GM18498 (cell line): Measurements from ENCODE around the gene MTRF1L.

Experiments
- ATAC-seq: cut with Tn5 transposase; IDR thresholded peaks from one replicate; pipeline ENCODE4 v1.9.1; 2021; ENCODE audit warnings: mild to moderate bottlenecking, moderate library complexity; ENCODE audit not compliant: unreplicated experiment

MTRF1L gene

DNA sequence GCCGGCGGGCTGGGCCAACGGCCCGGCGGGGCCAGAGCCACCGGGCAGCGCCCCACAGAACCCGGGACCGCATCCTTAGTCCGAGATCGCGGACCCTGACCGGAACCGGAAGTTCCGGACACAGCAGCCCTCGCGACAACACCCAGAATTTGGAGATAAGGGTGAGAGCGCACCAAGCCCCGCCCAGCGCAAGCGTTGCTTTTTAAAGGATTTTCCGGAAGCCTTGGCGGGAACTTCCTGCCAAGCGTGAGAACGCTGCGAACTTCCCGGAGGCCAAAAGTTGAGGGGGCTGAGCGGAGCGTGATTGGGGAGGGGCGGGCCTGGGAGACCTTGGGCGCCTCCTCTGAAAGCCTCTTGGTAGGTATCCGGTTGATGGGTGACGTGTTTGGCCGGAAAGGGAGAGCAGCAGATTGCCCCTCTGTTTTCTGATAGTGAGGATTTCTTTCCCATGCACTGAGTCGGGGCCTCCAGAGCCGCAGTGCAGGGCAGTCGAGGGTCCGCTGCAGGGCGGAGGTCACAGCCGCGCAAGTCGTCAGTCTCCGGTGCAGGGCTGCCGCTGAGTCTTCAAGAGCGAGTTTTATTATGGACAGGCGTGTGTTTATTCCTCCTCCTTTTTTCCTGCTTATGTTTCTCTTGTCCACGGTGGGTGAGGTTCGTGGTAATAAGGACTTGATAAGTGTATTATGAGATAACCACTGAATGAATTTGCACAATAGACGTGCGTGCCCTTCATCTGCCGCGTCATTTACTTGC, at the start of gene MTRF1L:
Gene MTRF1L (minus strand): TSS at position 97 of the 753 bp plus-strand sequence. CDS start 24 bp downstream, at position 73.
- peak; percentile 95 for ATAC-seq

GRCh38 chr6:153051801-153052200, 49.3 kb upstream of the MTRF1L start:
- ATAC-seq: no peak

DNA sequence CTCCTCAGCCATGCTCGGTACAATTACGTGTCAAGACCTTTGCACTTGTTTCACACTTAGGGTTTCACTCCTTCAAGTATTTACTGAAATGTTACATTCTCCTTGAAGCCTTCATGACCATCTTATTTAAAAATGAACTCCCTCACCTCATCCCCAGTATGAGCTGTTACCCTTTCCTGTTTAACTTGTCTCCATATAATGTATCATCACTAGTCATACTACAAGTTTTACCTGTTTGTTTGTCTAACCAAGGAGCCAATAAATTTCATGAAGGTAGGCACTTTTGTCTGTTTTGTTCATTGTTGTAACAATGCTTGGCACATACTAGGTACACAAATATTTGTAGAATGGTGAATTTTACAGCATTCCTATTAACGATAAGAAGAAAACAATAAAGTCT, 46.1 kb upstream of the MTRF1L start:
- ATAC-seq: no peak

GRCh38 chr6:153047386-153047785, 44.9 kb upstream of the MTRF1L start:
- no peak for ATAC-seq

DNA sequence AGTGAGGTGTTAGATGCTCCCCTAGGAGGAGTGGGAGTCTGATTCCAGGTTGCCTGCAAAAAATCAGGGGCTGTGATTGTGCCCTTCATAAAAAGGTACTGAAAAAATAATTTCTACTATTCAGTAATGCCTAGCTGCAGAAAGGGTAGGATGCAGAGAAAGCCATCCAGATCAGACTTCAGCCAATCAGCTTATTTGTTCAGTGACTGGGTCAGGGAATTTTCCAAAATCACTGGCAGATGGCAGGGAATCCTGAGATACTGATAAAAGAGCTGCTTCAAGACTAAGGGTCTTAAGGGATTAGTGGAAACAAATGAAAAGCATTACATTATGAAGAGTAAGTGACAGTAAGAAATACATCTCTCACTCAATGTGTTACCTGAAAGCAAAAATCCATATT, 42.8 kb upstream of the MTRF1L start:
- ATAC-seq: no peak

DNA sequence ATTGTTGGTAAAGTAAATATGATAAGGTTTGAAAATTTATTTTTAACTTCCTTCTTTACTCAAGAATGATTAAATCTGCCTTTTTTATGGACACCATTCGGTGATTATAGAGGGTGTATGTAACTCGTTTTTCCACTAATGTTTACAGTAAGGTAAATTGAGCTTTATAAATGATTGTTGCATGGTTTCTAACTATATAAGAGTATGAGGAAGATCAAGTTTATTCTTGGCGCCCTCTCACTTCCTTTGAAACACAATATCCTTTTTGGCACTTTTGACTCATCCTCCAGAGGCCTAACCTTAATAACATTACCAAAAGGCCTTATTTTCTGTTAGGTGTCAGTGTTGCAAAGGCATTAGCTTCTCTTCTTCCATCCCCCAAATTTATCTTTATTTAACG, 41.8 kb upstream of the MTRF1L start:
- no peak for ATAC-seq

GRCh38 chr6:153043719-153044118, 41.2 kb upstream of the MTRF1L start:
- ATAC-seq: no peak

- ATAC-seq: no peak
Observed at GRCh38 chr6:153038378-153039057, 36.0 kb upstream of the MTRF1L start.

DNA sequence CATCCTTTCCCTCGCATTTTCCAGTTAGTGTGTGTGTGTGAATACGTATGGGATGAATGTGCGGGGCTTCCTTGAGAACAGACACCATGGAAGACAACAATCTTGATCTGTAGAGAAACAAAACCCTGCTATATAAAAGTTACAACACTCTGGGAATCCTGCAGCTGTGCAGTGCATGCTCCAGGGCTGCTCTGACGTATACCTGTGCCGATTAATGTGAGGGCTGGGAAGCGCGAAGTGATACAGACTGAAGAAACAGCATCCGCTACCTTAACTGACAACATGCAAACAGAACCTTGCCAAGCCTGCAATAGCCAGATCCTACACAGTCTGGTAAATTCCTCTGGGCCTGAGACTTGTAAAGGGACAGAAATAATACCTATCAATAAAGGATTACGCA, 31.6 kb upstream of the MTRF1L start:
- ATAC-seq: no peak

DNA sequence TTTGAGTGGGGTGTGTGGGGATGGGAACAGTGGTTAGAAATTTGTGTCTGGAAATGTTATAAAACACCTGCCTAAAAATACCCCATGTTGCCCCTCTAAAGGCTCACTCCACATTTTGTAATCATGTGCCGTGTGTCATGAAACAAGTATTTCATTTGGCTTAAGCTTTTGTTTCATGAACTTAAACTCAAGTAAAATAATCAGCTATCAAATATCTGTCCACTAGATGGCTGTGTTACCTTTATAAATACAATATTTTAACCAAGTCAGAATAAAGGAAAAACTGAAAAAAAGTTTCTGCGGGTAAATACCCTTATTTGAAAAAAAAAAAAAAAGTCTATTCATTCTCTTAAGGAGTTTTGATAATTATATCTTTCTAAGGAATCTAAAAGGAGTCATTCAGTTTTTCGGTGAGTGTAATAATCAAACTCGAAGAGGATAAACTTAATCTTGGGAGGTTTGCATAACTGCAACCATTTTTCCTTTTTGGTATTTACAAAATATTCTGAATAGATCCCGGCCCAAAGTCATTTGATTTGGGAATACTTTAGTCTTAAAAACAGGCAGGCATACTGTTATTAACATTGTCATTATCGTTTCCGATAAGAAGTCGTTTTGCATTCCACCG, 29.9 kb upstream of the MTRF1L start:
- no peak for ATAC-seq

DNA sequence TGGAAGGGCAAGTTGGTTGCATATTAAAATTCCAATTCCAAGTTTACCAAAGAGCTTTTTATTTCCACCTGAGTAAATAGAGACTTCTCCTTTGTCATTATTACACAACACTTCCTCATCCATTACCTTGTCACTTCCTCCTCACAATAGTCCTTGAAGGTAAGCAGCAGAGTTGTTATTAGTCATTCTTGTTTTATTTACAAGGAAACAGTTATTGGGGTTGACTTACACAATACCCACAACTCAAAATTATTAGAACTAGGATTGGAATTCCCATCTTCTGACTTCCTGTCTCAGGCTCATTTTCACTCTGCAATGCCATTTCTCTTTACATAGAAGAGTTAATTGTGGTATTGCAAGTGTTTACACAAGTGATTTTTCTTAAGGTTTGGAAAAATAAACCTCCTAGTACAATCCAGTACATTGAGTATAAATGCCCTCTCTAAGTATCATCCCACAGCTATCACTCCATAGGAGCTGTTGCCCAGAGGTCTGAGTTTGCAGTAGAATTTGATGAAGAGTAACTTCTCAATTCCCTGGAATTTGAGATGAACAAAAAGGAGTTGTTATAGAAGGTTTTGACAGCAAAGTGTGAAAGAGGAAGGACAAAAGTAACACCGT, 28.9 kb upstream of the MTRF1L start:
- no peak for ATAC-seq

DNA sequence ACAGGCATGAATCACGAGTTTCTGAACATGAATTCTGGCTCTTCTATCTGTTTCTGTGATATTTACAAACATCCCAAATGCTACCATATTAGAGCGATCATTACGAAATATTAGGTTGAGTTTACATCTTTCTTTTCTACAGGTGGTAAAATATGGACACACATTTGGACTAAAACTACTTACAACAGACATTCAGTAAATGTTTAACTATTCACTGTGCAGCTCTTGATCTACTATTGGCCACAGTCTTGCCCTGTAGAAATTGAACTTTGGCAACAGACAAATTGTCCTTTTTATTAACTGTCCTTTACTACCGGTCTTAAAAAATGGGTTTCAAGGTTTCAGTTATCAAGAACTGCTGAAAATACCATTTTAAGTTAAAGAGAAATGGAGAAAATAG, 26.5 kb upstream of the MTRF1L start:
- ATAC-seq: no peak

DNA sequence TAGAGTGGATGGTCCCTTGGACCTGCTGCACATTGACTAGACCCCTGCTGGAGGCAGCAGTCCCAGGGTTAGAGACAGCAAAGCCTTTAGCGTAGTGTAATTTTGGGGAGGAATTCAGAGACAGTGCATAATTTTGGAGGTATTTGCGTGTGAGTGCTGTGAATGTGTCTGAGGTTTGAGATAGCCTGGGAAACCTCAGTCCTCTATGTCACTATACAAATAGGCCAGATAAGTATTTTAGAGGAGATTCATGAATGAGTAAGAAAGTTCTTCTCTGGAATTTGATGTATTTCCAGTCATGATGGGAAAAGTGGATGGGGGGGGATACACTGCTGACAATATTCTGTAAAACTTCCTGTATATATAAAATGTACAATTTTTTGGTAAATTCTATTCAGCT, 25.8 kb upstream of the MTRF1L start:
- ATAC-seq: no peak

DNA sequence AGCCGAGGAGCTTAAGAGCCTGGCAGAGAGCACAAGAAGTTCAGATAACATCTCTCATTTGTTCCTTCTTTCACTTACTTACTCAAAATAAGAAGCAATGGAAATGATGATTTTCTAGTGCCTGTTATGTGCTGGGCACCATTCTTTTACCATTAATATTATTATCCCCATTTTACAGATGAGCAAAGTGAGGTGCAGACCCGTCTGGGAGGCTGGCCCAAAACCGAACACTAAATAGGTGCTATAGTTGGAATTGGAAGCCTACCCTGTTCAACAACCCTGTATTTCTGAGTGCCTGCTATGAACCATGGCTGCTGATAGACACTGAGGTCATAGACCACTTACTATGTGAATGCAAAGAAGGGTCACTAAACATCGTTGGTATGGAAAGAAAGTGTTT, 25.0 kb upstream of the MTRF1L start:
- ATAC-seq: no peak

GRCh38 chr6:153024709-153025017, 22.2 kb upstream of the MTRF1L start:
- ATAC-seq: no peak

DNA sequence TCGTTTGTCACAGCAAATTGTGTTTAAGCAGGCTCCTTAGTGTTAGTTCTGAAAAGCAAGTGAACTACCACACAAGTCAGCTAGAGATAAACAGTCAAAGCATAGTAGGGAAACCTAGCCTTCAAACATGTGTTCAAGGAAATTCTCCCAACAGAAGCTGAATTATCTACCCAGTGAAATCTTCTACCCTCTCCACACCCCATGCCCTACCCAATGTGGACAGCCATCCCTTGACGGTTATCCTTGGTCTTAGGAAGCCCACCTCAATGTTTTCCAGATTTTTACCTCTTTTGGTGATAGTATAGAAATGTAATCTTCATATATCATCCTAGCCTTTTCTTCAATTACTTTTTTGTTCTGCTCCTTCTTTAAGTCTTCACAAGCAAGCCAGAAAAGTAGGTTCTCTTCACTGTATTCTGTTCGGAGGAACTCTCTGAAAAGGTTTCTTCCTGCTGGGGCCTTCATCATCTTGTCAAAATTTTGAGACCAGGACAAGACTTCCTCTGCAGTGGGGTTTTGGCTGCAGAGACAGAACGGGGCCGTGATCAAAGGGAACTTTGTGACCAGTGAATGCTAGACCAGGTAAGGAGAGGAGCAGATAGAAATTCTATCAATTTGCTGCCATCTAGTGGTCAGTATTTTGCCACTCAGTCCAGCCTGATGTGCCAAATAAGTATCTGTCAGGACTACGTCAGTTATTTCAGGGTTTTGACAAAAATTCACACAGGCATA, 21.6 kb upstream of the MTRF1L start:
- peak; percentile 99 for ATAC-seq

DNA sequence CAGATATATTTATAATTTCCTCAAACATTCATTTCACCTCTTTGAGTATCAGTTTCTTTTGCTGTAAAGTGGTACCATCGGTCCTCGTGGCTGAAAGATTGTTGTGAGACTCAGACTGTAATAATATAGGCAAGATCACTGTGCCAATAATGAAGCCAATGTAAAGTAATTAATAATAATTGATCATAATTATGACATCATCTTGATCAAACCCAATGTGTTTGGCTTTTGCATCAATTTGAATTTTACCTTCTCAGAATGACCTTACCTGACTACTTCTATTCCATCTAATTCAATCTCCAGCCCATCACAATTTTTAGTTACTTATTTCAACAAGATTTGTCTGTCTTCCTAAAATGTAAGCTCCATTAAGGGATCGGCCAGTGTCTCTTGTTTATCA, 15.8 kb upstream of the MTRF1L start:
- no peak for ATAC-seq

DNA sequence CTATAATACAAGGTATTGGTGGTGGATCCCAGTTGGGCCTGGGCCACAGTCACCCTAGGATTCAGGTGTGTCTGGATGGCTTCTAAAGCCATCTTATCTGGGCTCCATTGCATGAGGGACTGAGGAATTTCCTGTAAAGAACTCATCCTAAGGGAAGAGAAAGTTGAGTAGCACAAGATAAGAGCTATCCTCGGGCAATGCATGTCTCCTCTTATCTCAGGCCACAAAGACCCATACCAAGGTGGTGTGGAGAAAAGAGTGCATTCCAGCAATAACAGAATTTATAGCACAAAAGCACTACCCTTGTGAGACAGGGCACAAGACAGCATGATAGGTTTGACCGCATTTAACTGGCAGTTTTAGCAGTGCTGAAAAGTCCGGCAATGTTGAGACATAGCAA, 14.3 kb upstream of the MTRF1L start:
- no peak for ATAC-seq

DNA sequence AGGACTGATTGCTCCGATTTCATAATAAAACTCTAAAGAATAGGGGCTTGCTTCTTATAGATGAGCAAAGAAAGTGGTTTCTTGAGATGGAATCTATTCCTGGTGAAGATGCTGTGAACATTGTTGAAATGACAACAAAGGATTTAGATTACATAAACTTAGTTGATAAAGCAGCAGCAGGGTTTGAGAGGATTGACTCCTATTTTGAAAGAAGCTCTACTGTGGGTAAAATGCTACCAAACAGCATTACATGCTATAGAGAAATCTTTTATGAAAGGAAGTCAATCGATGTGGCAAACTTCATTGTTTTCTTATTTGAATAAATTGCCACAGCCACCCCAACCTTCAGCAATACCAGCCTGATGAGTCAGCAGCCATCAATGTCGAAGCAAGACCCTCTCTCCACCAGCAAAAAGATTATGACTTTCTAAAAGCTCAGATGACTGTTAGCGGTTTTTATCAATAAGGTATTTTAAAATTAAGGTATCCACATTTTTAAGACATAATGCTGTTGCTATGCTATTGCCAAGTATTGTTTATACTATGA, 12.7 kb upstream of the MTRF1L start:
- ATAC-seq: no peak

GRCh38 chr6:153013438-153013837, 10.9 kb upstream of the MTRF1L start:
- no peak for ATAC-seq

- ATAC-seq: no peak
Observed at GRCh38 chr6:153012856-153013255, 10.3 kb upstream of the MTRF1L start.
